Measurements from ENCODE around the gene ATXN10.

DNA sequence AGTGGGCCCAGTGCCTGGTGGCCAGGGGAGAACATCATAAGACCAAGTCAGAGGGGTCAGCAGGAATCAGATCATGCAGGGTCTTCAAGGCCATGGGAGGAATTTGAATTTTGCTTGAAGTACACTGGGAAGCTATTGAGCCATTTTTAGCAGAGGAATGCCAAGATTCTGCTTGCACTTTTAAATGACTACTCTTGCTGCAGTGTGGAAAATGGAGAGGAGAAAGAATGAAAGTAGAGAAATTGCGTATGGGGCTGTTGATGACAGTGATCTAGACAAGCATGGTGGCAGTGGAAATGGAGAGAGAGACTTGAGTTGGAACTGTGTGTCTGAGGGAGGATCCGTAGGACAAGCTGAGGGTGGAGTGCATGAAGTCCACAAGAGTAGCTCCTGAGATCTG, 177.3 kb downstream of the ATXN10 start:
- TF ChIP-seq, protein P1, sequence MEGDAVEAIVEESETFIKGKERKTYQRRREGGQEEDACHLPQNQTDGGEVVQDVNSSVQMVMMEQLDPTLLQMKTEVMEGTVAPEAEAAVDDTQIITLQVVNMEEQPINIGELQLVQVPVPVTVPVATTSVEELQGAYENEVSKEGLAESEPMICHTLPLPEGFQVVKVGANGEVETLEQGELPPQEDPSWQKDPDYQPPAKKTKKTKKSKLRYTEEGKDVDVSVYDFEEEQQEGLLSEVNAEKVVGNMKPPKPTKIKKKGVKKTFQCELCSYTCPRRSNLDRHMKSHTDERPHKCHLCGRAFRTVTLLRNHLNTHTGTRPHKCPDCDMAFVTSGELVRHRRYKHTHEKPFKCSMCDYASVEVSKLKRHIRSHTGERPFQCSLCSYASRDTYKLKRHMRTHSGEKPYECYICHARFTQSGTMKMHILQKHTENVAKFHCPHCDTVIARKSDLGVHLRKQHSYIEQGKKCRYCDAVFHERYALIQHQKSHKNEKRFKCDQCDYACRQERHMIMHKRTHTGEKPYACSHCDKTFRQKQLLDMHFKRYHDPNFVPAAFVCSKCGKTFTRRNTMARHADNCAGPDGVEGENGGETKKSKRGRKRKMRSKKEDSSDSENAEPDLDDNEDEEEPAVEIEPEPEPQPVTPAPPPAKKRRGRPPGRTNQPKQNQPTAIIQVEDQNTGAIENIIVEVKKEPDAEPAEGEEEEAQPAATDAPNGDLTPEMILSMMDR (IDR thresholded peaks at IDR 0.05; ENCODE audit: insufficient read depth, low read length, poor library complexity, severe bottlenecking): no peak
- no peak for TF ChIP-seq EZH2phosphoT487 (conservative IDR thresholded peaks at IDR 0.05; ENCODE audit: low read length)
